SH-SY5Y (cell line): ENCODE results near the gene RPL39L.

Source experiments
- GATA2 ChIP-seq: IDR thresholded peaks from 2 replicates; pipeline ENCODE4 v1.6.1; 2011; ENCODE audit warnings: mild to moderate bottlenecking, low read depth, low read length
- GATA3 ChIP-seq: IDR thresholded peaks from 2 replicates; pipeline ENCODE4 v1.6.1; 2011; ENCODE audit warnings: low read depth, mild to moderate bottlenecking, low read length, moderate library complexity

The RPL39L gene

GRCh38 chr3:187112934-187113793 is 26.1 kb downstream of the RPL39L start:
- TF ChIP-seq GATA3 (no peak), GATA2 (no peak)

GRCh38 chr3:187110156-187110555 is 29.1 kb downstream of the RPL39L start:
- no peak for TF ChIP-seq GATA2
- TF ChIP-seq GATA3, result no peak

GRCh38 chr3:187107989-187108388 is 31.3 kb downstream of the RPL39L start:
- TF ChIP-seq GATA3, result no peak
- TF ChIP-seq GATA2, result no peak

- TF ChIP-seq GATA2, result no peak
- TF ChIP-seq GATA3, result no peak
These were observed 33.6 kb downstream of the RPL39L start for GRCh38 chr3:187105700-187106099.

- no peak for TF ChIP-seq GATA2
- no peak for TF ChIP-seq GATA3
These were observed 34.4 kb downstream of the RPL39L start for GRCh38 chr3:187104933-187105332.

DNA sequence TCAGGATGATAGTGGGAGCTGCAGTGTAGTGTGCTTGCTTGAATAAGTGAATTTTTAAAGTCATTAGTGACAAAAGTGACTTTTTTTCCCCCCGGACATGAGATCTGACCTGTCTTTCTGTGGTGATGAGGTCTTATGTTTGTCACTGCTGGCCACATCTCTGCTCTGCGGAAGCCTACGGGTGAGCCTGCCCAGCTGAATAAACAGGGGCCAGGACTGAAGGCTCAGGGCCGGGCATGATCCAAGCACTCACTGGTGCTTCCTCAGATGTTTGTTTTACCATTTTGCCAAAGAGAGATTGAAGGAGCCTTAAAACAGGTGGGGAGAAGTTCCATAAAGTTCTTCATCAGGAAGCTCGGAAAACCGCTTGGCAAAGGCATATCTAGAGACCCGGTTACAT is 35.0 kb downstream of the RPL39L start:
- TF ChIP-seq GATA2, result no peak
- TF ChIP-seq GATA3, result no peak

GRCh38 chr3:187103251-187103650 is 36.0 kb downstream of the RPL39L start:
- TF ChIP-seq GATA2 (no peak), GATA3 (no peak)

GRCh38 chr3:187102073-187102634 is 37.1 kb downstream of the RPL39L start:
- TF ChIP-seq GATA2, result no peak
- TF ChIP-seq GATA3, result no peak

DNA sequence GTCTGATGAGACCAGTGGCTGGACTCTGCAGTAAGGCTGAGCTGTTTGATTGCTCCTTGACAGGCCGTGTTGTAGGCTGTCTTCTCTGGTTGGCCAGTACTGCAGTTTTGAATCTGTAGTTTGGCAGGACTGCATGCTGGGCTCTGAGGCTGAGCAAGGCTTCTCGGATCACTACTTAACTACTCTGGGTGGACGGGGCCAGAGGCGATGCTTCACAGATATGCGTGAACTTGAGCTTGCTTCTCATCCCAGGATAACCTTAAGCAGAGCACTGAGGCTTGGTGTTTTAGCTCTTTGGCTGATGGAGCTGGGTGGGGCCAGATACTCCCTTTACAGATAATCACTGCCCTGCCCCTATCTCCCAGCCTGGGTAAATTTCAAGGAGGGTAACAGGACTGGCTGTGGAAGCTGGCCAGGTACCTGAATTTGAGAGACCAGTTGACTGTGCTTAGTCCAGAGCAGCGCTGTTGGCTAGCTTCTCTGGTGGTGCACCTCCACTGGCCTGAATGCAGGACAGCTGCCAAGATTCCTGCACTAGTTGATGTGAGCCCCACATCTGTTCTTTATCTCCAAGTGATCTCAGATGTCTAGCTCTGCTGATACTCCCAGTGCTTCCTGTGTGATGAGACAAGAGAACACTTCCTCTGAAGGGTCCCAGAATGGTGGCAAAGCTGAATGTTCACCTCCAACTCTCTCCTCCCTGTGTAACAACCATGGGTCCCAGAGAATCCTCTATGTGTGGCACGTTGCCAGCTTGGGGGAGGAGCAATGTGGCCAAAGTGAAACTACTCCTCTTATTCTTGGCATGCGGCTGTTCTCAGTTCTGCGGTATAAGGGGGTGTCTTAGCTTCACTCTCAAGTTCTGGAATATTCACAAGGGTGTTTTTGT is 37.9 kb downstream of the RPL39L start:
- TF ChIP-seq GATA3 (0 out of 2 replicates have a peak, but pooled peaks have one; percentile 12), GATA2 (peak; percentile 83)

DNA sequence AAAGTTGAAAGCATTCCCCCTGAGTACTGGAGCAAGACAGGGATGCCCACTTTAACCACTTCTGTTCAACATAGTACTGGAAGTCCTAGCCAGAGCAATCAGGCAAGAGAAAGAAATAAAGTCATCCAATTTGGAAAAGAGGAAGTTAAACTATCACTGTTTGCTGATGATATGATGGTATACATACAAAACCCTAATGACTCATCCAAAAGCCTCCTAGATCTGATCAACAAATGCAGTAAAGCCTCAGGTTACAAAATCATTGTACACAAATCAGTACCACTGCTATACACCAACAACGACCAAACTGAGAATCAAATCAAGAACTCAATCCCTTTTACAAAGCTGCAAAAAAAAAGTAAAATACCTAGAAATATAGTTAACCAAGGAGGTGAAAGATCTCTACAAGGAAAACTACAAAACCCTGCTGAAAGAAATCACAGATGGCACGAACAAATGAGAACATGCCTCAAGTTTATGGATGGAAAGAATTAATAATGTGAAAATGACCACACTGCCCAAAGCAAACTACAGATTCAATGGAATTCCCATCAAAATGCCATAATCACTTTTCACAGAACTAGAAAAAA is 40.3 kb downstream of the RPL39L start:
- TF ChIP-seq GATA3, result no peak
- no peak for TF ChIP-seq GATA2

DNA sequence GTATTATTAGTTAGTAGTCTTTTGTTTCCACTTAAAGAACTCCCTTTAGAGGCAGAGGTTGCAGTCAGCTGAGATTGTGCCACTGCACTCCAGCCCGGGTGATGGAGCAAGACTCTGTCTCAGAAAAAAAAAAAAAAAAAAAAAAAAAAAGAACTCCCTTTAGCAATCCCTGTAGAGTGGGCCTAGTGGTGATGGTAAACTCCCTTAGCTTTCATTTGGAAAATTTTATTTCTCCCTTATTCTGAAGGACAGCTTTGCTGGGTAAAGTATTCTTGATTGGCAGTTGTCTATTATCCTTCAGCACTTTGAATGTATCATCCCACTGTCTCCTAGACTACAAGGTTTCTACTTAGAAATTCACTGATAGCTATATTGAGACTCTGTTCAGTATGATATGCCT is 46.0 kb downstream of the RPL39L start:
- TF ChIP-seq GATA2, result no peak
- TF ChIP-seq GATA3, result no peak

DNA sequence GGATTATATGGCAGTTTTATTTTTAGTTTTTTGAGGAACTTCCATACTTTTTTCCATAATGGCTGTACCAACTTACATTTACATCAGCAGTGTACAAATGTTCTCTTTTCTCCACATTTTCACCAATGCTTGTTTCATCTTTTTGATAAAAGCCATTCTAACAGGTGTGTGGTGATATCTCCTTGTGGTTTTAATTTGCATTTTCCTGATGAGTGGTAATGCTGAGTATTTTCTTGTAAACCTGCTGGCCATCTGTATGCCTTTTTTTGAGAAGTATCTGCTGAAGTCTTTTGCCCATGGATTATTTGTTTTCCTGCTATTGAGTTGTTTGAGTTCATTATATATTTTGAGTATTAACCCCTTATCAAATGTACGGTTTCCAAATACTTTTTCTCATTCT is 50.6 kb downstream of the RPL39L start:
- TF ChIP-seq GATA3 (no peak), GATA2 (no peak)

DNA sequence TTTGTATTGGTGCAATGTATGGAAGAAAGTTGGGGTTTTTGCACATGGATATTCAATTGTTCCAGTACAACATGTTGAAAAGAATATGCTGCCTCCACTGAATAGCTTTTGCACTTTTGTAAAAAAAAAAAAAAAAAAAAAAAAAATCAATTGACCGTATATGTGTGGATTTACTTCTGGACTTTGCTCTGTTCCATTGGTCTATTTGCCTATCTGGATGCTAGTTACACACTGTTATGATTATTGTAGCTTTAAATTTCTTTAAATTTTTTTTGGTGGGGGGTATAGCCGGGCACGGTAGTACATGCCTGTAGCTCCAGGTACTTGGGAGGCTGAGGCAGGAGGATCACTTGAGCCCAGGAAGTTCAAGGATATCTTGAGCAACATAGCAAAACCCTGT is 52.5 kb downstream of the RPL39L start:
- TF ChIP-seq GATA3 (no peak), GATA2 (no peak)

DNA sequence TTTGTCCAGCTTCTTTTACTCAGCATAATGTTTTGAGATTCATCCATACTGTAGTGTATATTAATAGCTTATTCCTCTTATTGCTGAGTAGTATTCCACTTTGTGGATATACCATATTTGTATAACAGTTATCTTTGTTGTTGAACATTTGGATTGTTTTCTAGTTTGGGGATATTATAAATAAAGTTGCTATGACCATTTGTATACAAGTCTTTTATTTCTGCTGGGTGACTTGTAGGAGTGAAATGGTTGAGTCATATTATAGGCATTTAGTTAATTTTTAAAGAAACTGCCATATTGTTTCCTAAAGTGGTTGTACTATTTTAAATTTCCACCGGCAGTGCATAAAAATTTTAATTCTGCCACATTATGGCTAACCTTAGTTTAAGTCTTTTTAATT is 53.4 kb downstream of the RPL39L start:
- TF ChIP-seq GATA3, result no peak
- no peak for TF ChIP-seq GATA2
